A549 (cell line): ENCODE results near the gene MTG1. TPM values are rescaled to one million over a fixed set of nuclear protein-coding genes. Genes with fewer than 3 reads are reported as not detected.

Source experiments
- ATAC-seq, 2 experiments: fragments of 200-7000 bp in 1 of 2; fragments of >200 bp in 1 of 2; cut with Nextera tagmentation in 1 of 2; cut with Tn5 transposase in 1 of 2; 3 replicates each; pipeline versions ENCODE4 v1.8.0 to v1.9.1; 2018 to 2020; ENCODE audit warnings: mild to moderate bottlenecking in 1 of 2, moderate library complexity in 1 of 2
- CTCF ChIA-PET: fragments of 300-600 bp; sonication (Branson Sonifier 250); formaldehyde crosslinking; extraction: SDS; loops from one replicate; lab custom pipeline; 2021; ENCODE audit warnings: antibody characterized with exemption, inconsistent platforms; lab: Yijun Ruan, JAX
- POLR2A ChIA-PET: fragments of 350-600 bp; formaldehyde crosslinking; extraction: SDS; loops from one replicate; lab custom pipeline; 2021; ENCODE audit warnings: antibody characterized with exemption, inconsistent platforms; lab: Yijun Ruan, JAX
- DNase-seq, 2 experiments: peaks; one replicate each; pipeline versions ENCODE4 v3.0.0 to v3.0.0-alpha.2; 2011 to 2016; ENCODE audit warnings: low read depth in 1 of 2, low spot score in 1 of 2
- FAIRE-seq: peaks from 2 replicates; lab custom pipeline; 2011; peaks lifted over from hg19 to GRCh38; lab: Jason Lieb, UNC
- H3K27ac ChIP-seq, 2 experiments: fragments of >200 bp; sonication (Bioruptor Twin); formaldehyde crosslinking; 3 replicates each; pipeline ENCODE4 v1.5.1; 2016 to 2017
- H3K4me1 ChIP-seq: fragments of >200 bp; sonication (Bioruptor Twin); formaldehyde crosslinking; 3 replicates; pipeline ENCODE4 v1.6.1; 2016
- H3K4me2 ChIP-seq: fragments of >200 bp; sonication (Bioruptor Twin); formaldehyde crosslinking; 3 replicates; pipeline ENCODE4 v1.6.1; 2016
- H3K4me3 ChIP-seq: fragments of >200 bp; sonication (Bioruptor Twin); formaldehyde crosslinking; 3 replicates; pipeline ENCODE4 v1.5.1; 2016
- H3K9me3 ChIP-seq: fragments of >200 bp; sonication (Bioruptor Twin); formaldehyde crosslinking; 3 replicates; pipeline ENCODE4 v1.6.1; 2016
- CBX2 ChIP-seq: fragments of 200-600 bp; sonication (generic); IDR thresholded peaks from 2 replicates; pipeline ENCODE4 v1.6.1; 2016; ENCODE audit warnings: low read depth, mild to moderate bottlenecking, borderline replicate concordance
- CHD4 ChIP-seq: fragments of 200-600 bp; sonication (generic); IDR thresholded peaks from 2 replicates; pipeline ENCODE4 v1.6.1; 2016; ENCODE audit warnings: antibody characterized with exemption, mild to moderate bottlenecking, borderline replicate concordance
- EHF ChIP-seq: fragments of 250-450 bp; sonication (Bioruptor Pico); IDR thresholded peaks from 2 replicates; pipeline ENCODE4 v1.5.0; 2020; ENCODE audit warnings: mild to moderate bottlenecking
- FOXS1 ChIP-seq: fragments of 250-450 bp; sonication (Bioruptor Pico); IDR thresholded peaks from 2 replicates; pipeline ENCODE4 v1.5.0; 2020; ENCODE audit warnings: mild to moderate bottlenecking, moderate library complexity
- GATA3 ChIP-seq: IDR thresholded peaks from 2 replicates; pipeline ENCODE4 v1.6.1; 2012; ENCODE audit warnings: borderline replicate concordance
- HOXA7 ChIP-seq: fragments of 250-450 bp; sonication (Bioruptor Pico); IDR thresholded peaks from 2 replicates; pipeline ENCODE4 v1.5.0; 2020; ENCODE audit warnings: mild to moderate bottlenecking, moderate library complexity
- HOXB5 ChIP-seq: fragments of 250-450 bp; sonication (Bioruptor Pico); IDR thresholded peaks from 2 replicates; pipeline ENCODE4 v1.5.0; 2020; ENCODE audit warnings: mild to moderate bottlenecking, moderate library complexity
- JUNB ChIP-seq: fragments of >200 bp; sonication (Bioruptor Twin); formaldehyde crosslinking; IDR thresholded peaks from 2 replicates; pipeline ENCODE4 v1.6.1; 2016
- KDM1A ChIP-seq: fragments of 200-600 bp; sonication (generic); IDR thresholded peaks from 2 replicates; pipeline ENCODE4 v1.6.1; 2016; ENCODE audit warnings: low read depth, mild to moderate bottlenecking
- MAX ChIP-seq: IDR thresholded peaks from 2 replicates; pipeline ENCODE4 v1.6.1; 2012
- NFE2L2 ChIP-seq: fragments of 150-350 bp; conservative IDR thresholded peaks from 2 replicates; pipeline ENCODE4 v1.6.1; 2014; ENCODE audit warnings: low read length
- NR3C1 ChIP-seq: fragments of >200 bp; sonication (Bioruptor Twin); formaldehyde crosslinking; IDR thresholded peaks from 3 replicates; pipeline ENCODE4 v1.6.1; 2017
- POLR2A ChIP-seq: IDR thresholded peaks from 2 replicates; pipeline ENCODE4 v1.6.1; 2012; ENCODE audit warnings: mild to moderate bottlenecking, low read length
- RARB ChIP-seq: fragments of 250-450 bp; sonication (Bioruptor Pico); IDR thresholded peaks from 2 replicates; pipeline ENCODE4 v1.8.0; 2021; ENCODE audit warnings: mild to moderate bottlenecking, moderate library complexity
- SREBF2 ChIP-seq: fragments of 450-650 bp; IDR thresholded peaks from 2 replicates; pipeline ENCODE4 v1.6.1; 2014; ENCODE audit warnings: mild to moderate bottlenecking, moderate library complexity
- TFCP2L1 ChIP-seq: fragments of 250-450 bp; sonication (Bioruptor Pico); IDR thresholded peaks from 2 replicates; pipeline ENCODE4 v1.5.0; 2021; ENCODE audit warnings: mild to moderate bottlenecking
- TP53 ChIP-seq: fragments of 250-450 bp; sonication (Bioruptor Pico); IDR thresholded peaks from 2 replicates; pipeline ENCODE4 v1.5.0; 2021; ENCODE audit warnings: mild to moderate bottlenecking, moderate library complexity
- ZC3H11A ChIP-seq: fragments of 450-650 bp; IDR thresholded peaks from 2 replicates; pipeline ENCODE4 v1.6.1; 2014; ENCODE audit warnings: antibody characterized with exemption, mild to moderate bottlenecking
- ZFP36 ChIP-seq: fragments of 450-650 bp; IDR thresholded peaks from 2 replicates; pipeline ENCODE4 v1.6.1; 2014; ENCODE audit warnings: borderline replicate concordance; ENCODE audit not compliant: partially characterized antibody
- ZSCAN20 ChIP-seq: fragments of 250-450 bp; sonication (Bioruptor Pico); IDR thresholded peaks from 2 replicates; pipeline ENCODE4 v1.8.0; 2022; ENCODE audit warnings: mild to moderate bottlenecking, moderate library complexity
- WGBS: methylation state at CpG from one replicate; pipeline ENCODE4 v1.1.6; 2017; ENCODE audit errors: missing lambda C conversion rate; 5-methylcytosine and 5-hydroxymethylcytosine counted together
- polyA plus RNA-seq, 4 experiments: library from polyadenylated mRNA; depleted of rRNA in 3 of 4; stranded (reverse); fragments of >200 nt; fragmentation: RNase III in 1 of 4; extraction: RNeasy Plus Mini Kit Qiagen cat#74134 plus additional on column Dnase treatment in 1 of 4; gene quantifications; 2 replicates in 3 of 4; 3 replicates in 1 of 4; pipeline ENCODE4 v1.2.3, GENCODE V29; 2011 to 2017
- TF ChIP-seq, protein P1 (sequence below): fragments of 150-350 bp; IDR thresholded peaks from 2 replicates; pipeline ENCODE4 v1.6.1; 2014; ENCODE audit warnings: low read depth, mild to moderate bottlenecking, low read length
- TF ChIP-seq, protein P2 (sequence below): fragments of 200-600 bp; sonication (generic); IDR thresholded peaks from 2 replicates; pipeline ENCODE4 v1.6.1; 2016; ENCODE audit warnings: antibody characterized with exemption, mild to moderate bottlenecking, moderate library complexity
- TF ChIP-seq, protein P3 (sequence below): fragments of >200 bp; sonication (Bioruptor Twin); formaldehyde crosslinking; IDR thresholded peaks from 2 replicates; pipeline ENCODE4 v1.6.1; 2016
- TF ChIP-seq, protein P4 (sequence below): IDR thresholded peaks from 2 replicates; pipeline ENCODE4 v1.6.1; 2012; ENCODE audit warnings: low read depth, borderline replicate concordance

The MTG1 gene
- polyA plus RNA-seq, 2 of the 4 experiments (the other 2 are of a cell fraction) = 60.3 to 67.2 TPM

DNA sequence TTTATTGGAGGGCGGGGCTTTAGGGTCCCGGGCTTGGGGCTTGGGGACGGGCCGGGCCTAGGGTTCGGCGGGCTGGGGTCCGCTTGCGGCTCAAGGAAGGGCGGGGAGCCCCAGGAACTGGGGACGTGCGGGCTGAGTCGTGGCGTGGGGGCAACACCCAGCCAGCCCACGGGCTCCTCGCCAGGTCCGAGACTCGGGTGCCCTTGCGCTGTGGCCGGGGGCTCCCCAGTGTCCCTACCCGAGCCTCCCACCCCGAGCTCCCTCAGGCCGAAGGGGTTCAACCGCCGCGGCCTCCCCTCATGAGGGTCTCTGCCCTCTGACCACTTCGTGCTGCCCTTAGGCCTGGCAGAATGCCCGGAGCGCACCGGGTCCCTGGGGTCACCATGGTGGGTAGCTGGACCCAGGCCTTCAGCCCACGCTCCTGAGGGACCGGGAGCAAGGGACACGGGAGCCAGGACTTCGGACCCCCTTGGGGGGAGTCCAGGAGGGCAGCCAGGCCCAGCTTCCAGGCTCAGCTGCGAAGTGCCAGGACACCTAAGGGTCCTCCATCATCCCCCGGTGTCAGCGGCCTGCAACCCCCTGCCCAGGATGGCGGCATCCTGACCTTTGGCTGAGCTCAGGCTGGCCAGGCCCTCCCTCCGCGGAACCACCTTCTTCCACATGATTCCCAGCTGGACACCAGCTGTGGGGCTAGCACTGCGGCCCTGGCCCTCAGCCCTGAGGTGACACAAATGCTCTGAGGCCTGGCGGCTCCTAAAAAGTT lies 35.6 kb upstream of the MTG1 start (continued):
- no peak for TF ChIP-seq ZSCAN20
- no peak for TF ChIP-seq FOXS1 (CRISPR knock-in tag)
- TF ChIP-seq CBX2 = no peak
- TF ChIP-seq ZFP36 = no peak
- TF ChIP-seq CHD4 = no peak

DNA sequence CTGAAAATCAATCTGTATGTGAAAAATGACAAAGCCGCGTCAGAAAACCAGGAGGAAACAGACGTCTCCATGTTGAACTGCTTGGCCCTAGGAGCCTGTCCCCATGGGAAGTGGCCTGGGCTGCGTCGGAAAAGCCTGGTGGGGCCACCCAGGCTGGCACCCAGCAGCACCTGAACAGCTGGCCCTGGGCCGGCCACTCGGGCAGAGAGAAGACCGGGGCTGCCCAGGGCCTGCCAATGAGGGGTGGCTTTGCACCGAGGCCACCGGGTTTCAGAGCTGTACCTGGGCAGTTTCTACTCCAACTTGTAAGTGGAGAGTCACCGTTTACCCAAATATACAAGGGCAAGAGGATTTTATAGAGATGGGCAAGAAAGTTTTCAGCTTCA lies 35.0 kb upstream of the MTG1 start:
- Histone ChIP-seq H3K4me3 (no peak overlapping the region), H3K27ac (no peak overlapping the region), H3K9me3 (no peaks in the 10 kb centered on the region), H3K4me1 (peaks cover 10% of the 10 kb centered on the region; the same call in 1 of the 3 replicates), H3K4me2 (no peak overlapping the region)
- POLR2A ChIA-PET = interaction anchor here (0.7 kb wide), 1 partner anchor 79 kb away, joined by 3 read pairs; no protein-coding TSS in a partner anchor
- ATAC-seq (no peak), FAIRE-seq (no peak), DNase-seq (no peak)
- TF ChIP-seq SREBF2 = no peak
- TF ChIP-seq TP53 (CRISPR knock-in tag) = no peak
- no peak for TF ChIP-seq RARB
- no peak for TF ChIP-seq ZC3H11A
- no peak for TF ChIP-seq NR3C1
- no peak for TF ChIP-seq MAX
- TF ChIP-seq HOXA7 (CRISPR knock-in tag) = no peak
- no peak for TF ChIP-seq FOXS1 (CRISPR knock-in tag)
- no peak for TF ChIP-seq POLR2A
- no peak for TF ChIP-seq KDM1A
- CTCF ChIA-PET = interaction anchor here (5.5 kb wide), 1 partner anchor 29 kb away, joined by 38 read pairs; no protein-coding TSS in a partner anchor
- WGBS = 88% methylated on average over 11 of the region's 11 CpGs

- FAIRE-seq = no peak
- Histone ChIP-seq H3K4me3 (no peak overlapping the region), H3K4me2 (no peak overlapping the region), H3K27ac (no peak overlapping the region), H3K4me1 (peaks cover 10% of the 10 kb centered on the region; the same call in 1 of the 3 replicates), H3K9me3 (no peaks in the 10 kb centered on the region)
- ChIA-PET POLR2A (interaction anchor here (0.7 kb wide), 1 partner anchor 79 kb away, joined by 3 read pairs; no protein-coding TSS in a partner anchor), CTCF (interaction anchor here (5.5 kb wide), 1 partner anchor 30 kb away, joined by 38 read pairs; no protein-coding TSS in a partner anchor)
- WGBS = 54% methylated on average over 6 of the region's 6 CpGs
- no peak for ATAC-seq
- DNase-seq = no peak
- TF ChIP-seq TFCP2L1 (no peak), FOXS1 (CRISPR knock-in tag) (no peak), NR3C1 (no peak), NFE2L2 (no peak), GATA3 (no peak)
Observed at GRCh38 chr10:133359554-133359971, 34.4 kb upstream of the MTG1 start.

GRCh38 chr10:133359972-133360610 lies 33.9 kb upstream of the MTG1 start:
- TF ChIP-seq TFCP2L1 = no peak
- TF ChIP-seq, protein P1, sequence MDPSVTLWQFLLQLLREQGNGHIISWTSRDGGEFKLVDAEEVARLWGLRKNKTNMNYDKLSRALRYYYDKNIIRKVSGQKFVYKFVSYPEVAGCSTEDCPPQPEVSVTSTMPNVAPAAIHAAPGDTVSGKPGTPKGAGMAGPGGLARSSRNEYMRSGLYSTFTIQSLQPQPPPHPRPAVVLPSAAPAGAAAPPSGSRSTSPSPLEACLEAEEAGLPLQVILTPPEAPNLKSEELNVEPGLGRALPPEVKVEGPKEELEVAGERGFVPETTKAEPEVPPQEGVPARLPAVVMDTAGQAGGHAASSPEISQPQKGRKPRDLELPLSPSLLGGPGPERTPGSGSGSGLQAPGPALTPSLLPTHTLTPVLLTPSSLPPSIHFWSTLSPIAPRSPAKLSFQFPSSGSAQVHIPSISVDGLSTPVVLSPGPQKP = no peak
- TF ChIP-seq, protein P2, sequence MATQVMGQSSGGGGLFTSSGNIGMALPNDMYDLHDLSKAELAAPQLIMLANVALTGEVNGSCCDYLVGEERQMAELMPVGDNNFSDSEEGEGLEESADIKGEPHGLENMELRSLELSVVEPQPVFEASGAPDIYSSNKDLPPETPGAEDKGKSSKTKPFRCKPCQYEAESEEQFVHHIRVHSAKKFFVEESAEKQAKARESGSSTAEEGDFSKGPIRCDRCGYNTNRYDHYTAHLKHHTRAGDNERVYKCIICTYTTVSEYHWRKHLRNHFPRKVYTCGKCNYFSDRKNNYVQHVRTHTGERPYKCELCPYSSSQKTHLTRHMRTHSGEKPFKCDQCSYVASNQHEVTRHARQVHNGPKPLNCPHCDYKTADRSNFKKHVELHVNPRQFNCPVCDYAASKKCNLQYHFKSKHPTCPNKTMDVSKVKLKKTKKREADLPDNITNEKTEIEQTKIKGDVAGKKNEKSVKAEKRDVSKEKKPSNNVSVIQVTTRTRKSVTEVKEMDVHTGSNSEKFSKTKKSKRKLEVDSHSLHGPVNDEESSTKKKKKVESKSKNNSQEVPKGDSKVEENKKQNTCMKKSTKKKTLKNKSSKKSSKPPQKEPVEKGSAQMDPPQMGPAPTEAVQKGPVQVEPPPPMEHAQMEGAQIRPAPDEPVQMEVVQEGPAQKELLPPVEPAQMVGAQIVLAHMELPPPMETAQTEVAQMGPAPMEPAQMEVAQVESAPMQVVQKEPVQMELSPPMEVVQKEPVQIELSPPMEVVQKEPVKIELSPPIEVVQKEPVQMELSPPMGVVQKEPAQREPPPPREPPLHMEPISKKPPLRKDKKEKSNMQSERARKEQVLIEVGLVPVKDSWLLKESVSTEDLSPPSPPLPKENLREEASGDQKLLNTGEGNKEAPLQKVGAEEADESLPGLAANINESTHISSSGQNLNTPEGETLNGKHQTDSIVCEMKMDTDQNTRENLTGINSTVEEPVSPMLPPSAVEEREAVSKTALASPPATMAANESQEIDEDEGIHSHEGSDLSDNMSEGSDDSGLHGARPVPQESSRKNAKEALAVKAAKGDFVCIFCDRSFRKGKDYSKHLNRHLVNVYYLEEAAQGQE = no peak
- no peak for TF ChIP-seq JUNB
- no peak for TF ChIP-seq HOXB5
- no peak for TF ChIP-seq GATA3
- TF ChIP-seq, protein P3, sequence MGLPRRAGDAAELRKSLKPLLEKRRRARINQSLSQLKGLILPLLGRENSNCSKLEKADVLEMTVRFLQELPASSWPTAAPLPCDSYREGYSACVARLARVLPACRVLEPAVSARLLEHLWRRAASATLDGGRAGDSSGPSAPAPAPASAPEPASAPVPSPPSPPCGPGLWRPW = no peak
- no peak for TF ChIP-seq EHF (CRISPR knock-in tag)
- TF ChIP-seq, protein P4, sequence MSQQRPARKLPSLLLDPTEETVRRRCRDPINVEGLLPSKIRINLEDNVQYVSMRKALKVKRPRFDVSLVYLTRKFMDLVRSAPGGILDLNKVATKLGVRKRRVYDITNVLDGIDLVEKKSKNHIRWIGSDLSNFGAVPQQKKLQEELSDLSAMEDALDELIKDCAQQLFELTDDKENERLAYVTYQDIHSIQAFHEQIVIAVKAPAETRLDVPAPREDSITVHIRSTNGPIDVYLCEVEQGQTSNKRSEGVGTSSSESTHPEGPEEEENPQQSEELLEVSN = no peak
- no peak for DNase-seq
- no peak for ATAC-seq
- CTCF ChIA-PET = interaction anchor here (2.3 to 5.5 kb wide), 3 partner anchors 9 to 31 kb away, joined by 7 to 38 read pairs (median 13); no protein-coding TSS in a partner anchor
- no peaks in the 10 kb centered on the region for H3K9me3 ChIP-seq
- POLR2A ChIA-PET = no interaction called here
- H3K27ac ChIP-seq = no peak overlapping the region
- peaks cover 10% of the 10 kb centered on the region; the same call in 1 of the 3 replicates for H3K4me1 ChIP-seq
- 94% methylated on average over 17 of the region's 17 CpGs for WGBS
- no peak overlapping the region for H3K4me3 ChIP-seq
- FAIRE-seq = no peak
- no peak overlapping the region for H3K4me2 ChIP-seq
